Measurements from ENCODE around the gene SMARCA4.

DNA sequence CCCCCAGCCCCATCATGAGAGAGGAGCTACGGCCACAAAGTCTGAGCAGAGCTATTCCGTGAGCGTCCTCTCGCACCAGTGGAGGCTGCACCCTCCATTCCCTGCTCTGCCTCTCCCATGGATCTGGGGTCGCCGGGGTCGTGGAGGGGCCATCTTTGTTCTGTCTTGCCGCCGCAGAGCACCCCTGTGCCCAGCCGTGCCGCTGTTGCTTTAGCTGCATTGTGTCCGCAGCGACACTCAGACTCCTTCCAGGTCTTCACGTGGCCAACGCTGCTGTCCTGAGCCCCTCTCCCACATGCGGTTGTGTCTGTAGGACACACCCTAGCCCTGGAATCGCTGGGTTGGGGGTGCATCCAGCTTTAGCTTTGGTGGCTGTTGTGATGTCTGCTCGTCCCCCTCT, 48.2 kb upstream of the SMARCA4 start:
- TF ChIP-seq, protein P1, sequence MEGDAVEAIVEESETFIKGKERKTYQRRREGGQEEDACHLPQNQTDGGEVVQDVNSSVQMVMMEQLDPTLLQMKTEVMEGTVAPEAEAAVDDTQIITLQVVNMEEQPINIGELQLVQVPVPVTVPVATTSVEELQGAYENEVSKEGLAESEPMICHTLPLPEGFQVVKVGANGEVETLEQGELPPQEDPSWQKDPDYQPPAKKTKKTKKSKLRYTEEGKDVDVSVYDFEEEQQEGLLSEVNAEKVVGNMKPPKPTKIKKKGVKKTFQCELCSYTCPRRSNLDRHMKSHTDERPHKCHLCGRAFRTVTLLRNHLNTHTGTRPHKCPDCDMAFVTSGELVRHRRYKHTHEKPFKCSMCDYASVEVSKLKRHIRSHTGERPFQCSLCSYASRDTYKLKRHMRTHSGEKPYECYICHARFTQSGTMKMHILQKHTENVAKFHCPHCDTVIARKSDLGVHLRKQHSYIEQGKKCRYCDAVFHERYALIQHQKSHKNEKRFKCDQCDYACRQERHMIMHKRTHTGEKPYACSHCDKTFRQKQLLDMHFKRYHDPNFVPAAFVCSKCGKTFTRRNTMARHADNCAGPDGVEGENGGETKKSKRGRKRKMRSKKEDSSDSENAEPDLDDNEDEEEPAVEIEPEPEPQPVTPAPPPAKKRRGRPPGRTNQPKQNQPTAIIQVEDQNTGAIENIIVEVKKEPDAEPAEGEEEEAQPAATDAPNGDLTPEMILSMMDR (IDR thresholded peaks at IDR 0.05): no peak
- TF ChIP-seq POLR2A (IDR thresholded peaks at IDR 0.05) (no peak), EP300 (IDR thresholded peaks at IDR 0.05) (no peak)
